ENCODE data around the gene POMGNT2. TPM values are rescaled to one million over a fixed set of nuclear protein-coding genes. Genes with fewer than 3 reads are reported as not detected.

The POMGNT2 gene
- total and polyA plus RNA-seq, 2 of the 8 experiments (the other 6 are each of a cell fraction or from before 2014, with no cell fraction given): 13.6 to 35.7 TPM

DNA sequence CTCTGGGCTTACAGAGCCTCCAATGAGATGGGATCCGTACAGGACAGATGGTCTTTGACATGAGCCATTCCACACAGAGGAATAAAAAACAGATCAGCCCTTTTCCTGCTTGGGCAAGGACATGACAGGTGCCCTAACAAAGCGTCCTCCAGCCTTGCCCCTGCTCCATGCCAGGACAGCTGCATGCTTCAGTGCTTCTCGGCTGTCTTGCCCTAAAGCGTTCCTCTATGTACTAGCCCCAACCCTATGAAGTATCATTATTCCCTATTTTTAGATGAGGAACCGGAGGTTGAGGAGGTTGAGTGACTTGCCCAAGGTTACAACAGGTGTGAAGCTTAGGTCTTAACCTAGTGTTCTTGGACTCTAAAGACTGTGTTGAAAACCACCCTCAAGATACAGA lies 10.5 kb downstream of the POMGNT2 start:
- Histone ChIP-seq H3K18ac (ENCODE audit: extremely low read depth, low read length) (no peak overlapping the region), H2BK12ac (ENCODE audit: low read depth, low read length) (no peak overlapping the region), H3K4me2 (ENCODE audit: insufficient read depth in 1 of 2, low read depth in 2 of 2, low read length in 2 of 2) (no peak overlapping the region), H4K20me1 (replicated peaks in 1 of 2; ENCODE audit: control insufficient read depth in 1 of 2, insufficient read depth in 2 of 2, low read length in 2 of 2) (peaks cover 0 to 4% of the 10 kb centered on the region in 2 experiments), H3K4me1 (replicated peaks in 1 of 4; ENCODE audit: control insufficient read depth in 3 of 4, insufficient read depth in 4 of 4, low read length in 3 of 4) (no peaks in the 10 kb centered on the region), H3K27ac (ENCODE audit: low read depth, low read length) (no peak overlapping the region), H3K79me2 (ENCODE audit: control insufficient read depth in 1 of 2, insufficient read depth in 2 of 2, low read length in 2 of 2) (no peaks in the 10 kb centered on the region), H3K23ac (ENCODE audit: insufficient read length) (no peak overlapping the region), H2BK120ac (replicated peaks; ENCODE audit: low read depth, low read length) (no peak overlapping the region), H3K27me3 (replicated peaks in 1 of 4; ENCODE audit: control insufficient read depth in 3 of 4, extremely low read depth in 1 of 4, insufficient read depth in 3 of 4, low read length in 3 of 4) (no peaks in the 10 kb centered on the region), H4K91ac (replicated peaks; ENCODE audit: insufficient read length, low read length) (no peak overlapping the region), H3K4me3 (ENCODE audit: extremely low read depth in 1 of 4, insufficient read depth in 2 of 4, low read depth in 3 of 4, low read length in 4 of 4) (no peak overlapping the region), H4K8ac (ENCODE audit: extremely low read depth, insufficient read depth, low read length) (no peak overlapping the region), H2BK15ac (ENCODE audit: low read length) (no peak overlapping the region), H4K5ac (ENCODE audit: insufficient read length, low read depth, low read length) (no peak overlapping the region), H3K9me3 (ENCODE audit: insufficient read depth in 2 of 2, low read depth in 1 of 2, low read length in 1 of 2) (no peaks in the 10 kb centered on the region), H3K9ac (replicated peaks in 1 of 4; ENCODE audit: extremely low read depth in 1 of 4, low read depth in 3 of 4, low read length in 3 of 4) (no peak overlapping the region), H2BK5ac (ENCODE audit: low read depth, low read length) (no peak overlapping the region), H3K79me1 (ENCODE audit: low read depth, low read length) (no peaks in the 10 kb centered on the region; the same call in none of the 2 replicates), H3K23me2 (ENCODE audit: low read depth, low read length) (no peaks in the 10 kb centered on the region), H3K56ac (replicated peaks; ENCODE audit: insufficient read length, low read depth, low read length) (no peak overlapping the region), H3K4ac (replicated peaks; ENCODE audit: insufficient read length, low read depth, low read length) (no peak overlapping the region), H2BK20ac (ENCODE audit: low read length) (no peak overlapping the region), H3K14ac (ENCODE audit: insufficient read length) (no peak overlapping the region), H2AK5ac (ENCODE audit: low read depth, low read length) (peak overlapping the region; percentile 16; the same call in 1 of the 2 replicates), H2AFZ (ENCODE audit: low read length) (no peak overlapping the region), H3K36me3 (ENCODE audit: control insufficient read depth in 2 of 4, insufficient read depth in 4 of 4, low read length in 3 of 4) (no peaks in the 10 kb centered on the region)
- no peak for DNase-seq (ENCODE audit: low read depth in 1 of 2, low spot score in 2 of 2)
- FAIRE-seq: no peak
- CTCF ChIA-PET (ENCODE audit: partially characterized antibody): interaction anchor here (0.6 kb wide), 1 partner anchor 73 kb away, joined by 3 read pairs; no protein-coding TSS in a partner anchor
- POLR2A ChIA-PET (ENCODE audit: partially characterized antibody): no interaction called here
- WGBS, 2 experiments (ENCODE audit: extremely low coverage in 1 of 2, insufficient coverage in 1 of 2, insufficient read length in 1 of 2, insufficient replicate concordance in 2 of 2, low coverage in 1 of 2, low lambda C conversion rate in 2 of 2, missing lambda C conversion rate in 1 of 2): 92% methylated on average over 5 of the region's 5 CpGs; no CpG with 5 or more reads in 1 of the 2 experiments
- no peak for TF ChIP-seq SUZ12 (IDR thresholded peaks at IDR 0.05; ENCODE audit: low read length)
- no peak for TF ChIP-seq PHF8 (conservative IDR thresholded peaks at IDR 0.05; ENCODE audit: low read depth, low read length)
- no peak for TF ChIP-seq ZNF274 (IDR thresholded peaks at IDR 0.05; ENCODE audit: borderline replicate concordance, extremely low read depth, low read length)
- no peak for TF ChIP-seq KDM5A (IDR thresholded peaks at IDR 0.05; ENCODE audit: low read length)
- no peak for TF ChIP-seq CHD2 (IDR thresholded peaks at IDR 0.05; ENCODE audit: low read length)
- no peak for TF ChIP-seq POU5F1 (IDR thresholded peaks at IDR 0.05; ENCODE audit: low read depth, low read length)
- TF ChIP-seq RNF2 (IDR thresholded peaks at IDR 0.05; ENCODE audit: borderline replicate concordance, low read depth, low read length, missing control alignments, poor library complexity, severe bottlenecking): no peak
- TF ChIP-seq, protein P1, sequence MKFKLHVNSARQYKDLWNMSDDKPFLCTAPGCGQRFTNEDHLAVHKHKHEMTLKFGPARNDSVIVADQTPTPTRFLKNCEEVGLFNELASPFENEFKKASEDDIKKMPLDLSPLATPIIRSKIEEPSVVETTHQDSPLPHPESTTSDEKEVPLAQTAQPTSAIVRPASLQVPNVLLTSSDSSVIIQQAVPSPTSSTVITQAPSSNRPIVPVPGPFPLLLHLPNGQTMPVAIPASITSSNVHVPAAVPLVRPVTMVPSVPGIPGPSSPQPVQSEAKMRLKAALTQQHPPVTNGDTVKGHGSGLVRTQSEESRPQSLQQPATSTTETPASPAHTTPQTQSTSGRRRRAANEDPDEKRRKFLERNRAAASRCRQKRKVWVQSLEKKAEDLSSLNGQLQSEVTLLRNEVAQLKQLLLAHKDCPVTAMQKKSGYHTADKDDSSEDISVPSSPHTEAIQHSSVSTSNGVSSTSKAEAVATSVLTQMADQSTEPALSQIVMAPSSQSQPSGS (IDR thresholded peaks at IDR 0.05; ENCODE audit: low read length): no peak
- TF ChIP-seq, protein P2, sequence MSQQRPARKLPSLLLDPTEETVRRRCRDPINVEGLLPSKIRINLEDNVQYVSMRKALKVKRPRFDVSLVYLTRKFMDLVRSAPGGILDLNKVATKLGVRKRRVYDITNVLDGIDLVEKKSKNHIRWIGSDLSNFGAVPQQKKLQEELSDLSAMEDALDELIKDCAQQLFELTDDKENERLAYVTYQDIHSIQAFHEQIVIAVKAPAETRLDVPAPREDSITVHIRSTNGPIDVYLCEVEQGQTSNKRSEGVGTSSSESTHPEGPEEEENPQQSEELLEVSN (IDR thresholded peaks at IDR 0.05): no peak
- no peak for TF ChIP-seq RBBP5 (IDR thresholded peaks at IDR 0.05; ENCODE audit: borderline replicate concordance, low read depth, low read length)
- no peak for TF ChIP-seq TAF7 (optimal IDR thresholded peaks at IDR 0.05; ENCODE audit: borderline replicate concordance, low read depth, low read length)
